ENCODE measurements around the gene RASGRP2.

DNA sequence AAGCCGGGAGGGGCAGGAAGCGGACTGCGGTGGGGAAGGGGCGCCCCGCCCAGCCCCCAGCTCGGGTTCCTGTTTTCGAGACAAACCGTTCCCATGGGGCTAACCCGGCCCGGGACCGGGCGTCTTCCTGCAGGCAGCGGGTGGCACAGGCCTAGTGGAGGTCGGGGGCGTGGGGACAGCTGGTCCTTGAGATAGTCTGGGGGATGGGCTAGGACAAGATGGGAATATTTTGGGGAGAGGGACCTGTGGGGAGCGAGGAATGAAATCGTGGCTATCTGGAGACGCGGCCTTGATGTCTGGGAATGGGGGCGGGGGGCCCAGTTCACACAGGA, 1.2 kb upstream of the RASGRP2 start:
- TF ChIP-seq, protein P1, sequence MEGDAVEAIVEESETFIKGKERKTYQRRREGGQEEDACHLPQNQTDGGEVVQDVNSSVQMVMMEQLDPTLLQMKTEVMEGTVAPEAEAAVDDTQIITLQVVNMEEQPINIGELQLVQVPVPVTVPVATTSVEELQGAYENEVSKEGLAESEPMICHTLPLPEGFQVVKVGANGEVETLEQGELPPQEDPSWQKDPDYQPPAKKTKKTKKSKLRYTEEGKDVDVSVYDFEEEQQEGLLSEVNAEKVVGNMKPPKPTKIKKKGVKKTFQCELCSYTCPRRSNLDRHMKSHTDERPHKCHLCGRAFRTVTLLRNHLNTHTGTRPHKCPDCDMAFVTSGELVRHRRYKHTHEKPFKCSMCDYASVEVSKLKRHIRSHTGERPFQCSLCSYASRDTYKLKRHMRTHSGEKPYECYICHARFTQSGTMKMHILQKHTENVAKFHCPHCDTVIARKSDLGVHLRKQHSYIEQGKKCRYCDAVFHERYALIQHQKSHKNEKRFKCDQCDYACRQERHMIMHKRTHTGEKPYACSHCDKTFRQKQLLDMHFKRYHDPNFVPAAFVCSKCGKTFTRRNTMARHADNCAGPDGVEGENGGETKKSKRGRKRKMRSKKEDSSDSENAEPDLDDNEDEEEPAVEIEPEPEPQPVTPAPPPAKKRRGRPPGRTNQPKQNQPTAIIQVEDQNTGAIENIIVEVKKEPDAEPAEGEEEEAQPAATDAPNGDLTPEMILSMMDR (IDR thresholded peaks at IDR 0.05): no peak
- no peak for TF ChIP-seq POLR2A (IDR thresholded peaks at IDR 0.05)
